ENCODE measurements around the gene AUTS2. TPM values are rescaled to one million over a fixed set of nuclear protein-coding genes. Genes with fewer than 3 reads are reported as not detected.

AUTS2 gene
- total and polyA plus RNA-seq, 9 of the 15 experiments (the other 6 are each of a cell fraction or from before 2014, with no cell fraction given) = 0.58 TPM; not detected in 8

DNA sequence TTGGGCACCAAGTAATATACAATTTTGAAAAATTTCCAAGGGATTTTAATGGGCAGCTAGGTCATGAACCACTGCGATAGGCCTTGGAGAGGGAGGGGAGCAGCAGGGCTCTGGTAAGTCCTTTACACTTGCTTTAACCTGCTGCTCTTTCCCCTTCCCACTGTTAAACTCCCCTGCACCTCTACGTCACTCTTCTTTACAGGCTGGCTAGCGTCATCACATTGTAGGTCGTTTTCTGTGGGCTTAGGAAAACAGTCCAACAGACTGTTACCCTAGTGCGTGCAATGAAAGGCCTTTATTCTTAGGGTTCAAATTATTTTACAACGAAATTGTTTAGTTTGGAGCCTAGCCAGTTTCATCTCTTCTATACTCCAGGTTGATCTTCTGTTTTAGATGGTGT, 235.7 kb downstream of the AUTS2 start:
- Histone ChIP-seq H3K27me3 (ENCODE audit: control insufficient read depth in 2 of 2, insufficient read depth in 2 of 2, low read length in 2 of 2) (no peaks in the 10 kb centered on the region), H3K79me2 (ENCODE audit: control insufficient read depth, insufficient read depth, low read length) (no peaks in the 10 kb centered on the region), H3K4me2 (ENCODE audit: insufficient read depth, low read length) (no peak overlapping the region), H3K9me3 (replicated peaks; ENCODE audit: control insufficient read depth, insufficient read depth, low read depth, low read length) (no peaks in the 10 kb centered on the region), H3K4me3 (no peak overlapping the region), H3K36me3 (ENCODE audit: control insufficient read depth, insufficient read depth, low read length) (no peaks in the 10 kb centered on the region), H3K9me1 (ENCODE audit: control insufficient read depth, insufficient read depth, low read length) (no peaks in the 10 kb centered on the region), H4K20me1 (replicated peaks; ENCODE audit: control insufficient read depth, insufficient read depth, low read length) (no peaks in the 10 kb centered on the region), H3K27ac (ENCODE audit: extremely low read depth, low read depth, low read length) (no peak overlapping the region), H3K4me1 (replicated peaks in 1 of 2; ENCODE audit: control insufficient read depth in 2 of 2, insufficient read depth in 2 of 2, low read length in 2 of 2) (no peaks in the 10 kb centered on the region), H3K9ac (ENCODE audit: insufficient read depth in 1 of 2, low read depth in 2 of 2, low read length in 2 of 2) (no peak overlapping the region), H2AFZ (ENCODE audit: low read depth, low read length) (no peak overlapping the region)
- POLR2A ChIA-PET = no interaction called here
- ATAC-seq = no peak
- no TSS peak for BruUV-seq (replicated peaks)
- in situ Hi-C loops (cut with MboI) (no loop called here), intact Hi-C loops (cut with micrococcal nuclease) (no loop called here)
- no peak for DNase-seq (ENCODE audit: extremely low read depth in 1 of 4, low spot score in 3 of 4)
- 0% methylated on average over 6 of the region's 6 CpGs for WGBS (ENCODE audit: insufficient coverage, low coverage, missing lambda C conversion rate)
- CTCF ChIA-PET (ENCODE audit: low intra/inter-chr PET ratio) = no interaction called here
- TF ChIP-seq RAD51 (IDR thresholded peaks at IDR 0.05; ENCODE audit: borderline replicate concordance, low read depth) (no peak), MAFG (tag; conservative IDR thresholded peaks at IDR 0.05) (no peak), XRCC4 (IDR thresholded peaks at IDR 0.05; ENCODE audit: extremely low read depth, insufficient read depth, insufficient read length) (no peak), MIER1 (IDR thresholded peaks at IDR 0.05; ENCODE audit: low read depth) (no peak), ZNF699 (CRISPR knock-in tag; IDR thresholded peaks at IDR 0.05; ENCODE audit: insufficient replicate concordance) (no peak), NONO (IDR thresholded peaks at IDR 0.05; ENCODE audit: low read depth in 2 of 2, low read length in 1 of 2) (no peak), PTRF (tag; IDR thresholded peaks at IDR 0.05) (no peak), THRAP3 (IDR thresholded peaks at IDR 0.05; ENCODE audit: borderline replicate concordance) (no peak), BRCA1 (IDR thresholded peaks at IDR 0.05) (no peak), BRCA1 (CRISPR knock-in tag; IDR thresholded peaks at IDR 0.05) (no peak)
- TF ChIP-seq, protein P1, sequence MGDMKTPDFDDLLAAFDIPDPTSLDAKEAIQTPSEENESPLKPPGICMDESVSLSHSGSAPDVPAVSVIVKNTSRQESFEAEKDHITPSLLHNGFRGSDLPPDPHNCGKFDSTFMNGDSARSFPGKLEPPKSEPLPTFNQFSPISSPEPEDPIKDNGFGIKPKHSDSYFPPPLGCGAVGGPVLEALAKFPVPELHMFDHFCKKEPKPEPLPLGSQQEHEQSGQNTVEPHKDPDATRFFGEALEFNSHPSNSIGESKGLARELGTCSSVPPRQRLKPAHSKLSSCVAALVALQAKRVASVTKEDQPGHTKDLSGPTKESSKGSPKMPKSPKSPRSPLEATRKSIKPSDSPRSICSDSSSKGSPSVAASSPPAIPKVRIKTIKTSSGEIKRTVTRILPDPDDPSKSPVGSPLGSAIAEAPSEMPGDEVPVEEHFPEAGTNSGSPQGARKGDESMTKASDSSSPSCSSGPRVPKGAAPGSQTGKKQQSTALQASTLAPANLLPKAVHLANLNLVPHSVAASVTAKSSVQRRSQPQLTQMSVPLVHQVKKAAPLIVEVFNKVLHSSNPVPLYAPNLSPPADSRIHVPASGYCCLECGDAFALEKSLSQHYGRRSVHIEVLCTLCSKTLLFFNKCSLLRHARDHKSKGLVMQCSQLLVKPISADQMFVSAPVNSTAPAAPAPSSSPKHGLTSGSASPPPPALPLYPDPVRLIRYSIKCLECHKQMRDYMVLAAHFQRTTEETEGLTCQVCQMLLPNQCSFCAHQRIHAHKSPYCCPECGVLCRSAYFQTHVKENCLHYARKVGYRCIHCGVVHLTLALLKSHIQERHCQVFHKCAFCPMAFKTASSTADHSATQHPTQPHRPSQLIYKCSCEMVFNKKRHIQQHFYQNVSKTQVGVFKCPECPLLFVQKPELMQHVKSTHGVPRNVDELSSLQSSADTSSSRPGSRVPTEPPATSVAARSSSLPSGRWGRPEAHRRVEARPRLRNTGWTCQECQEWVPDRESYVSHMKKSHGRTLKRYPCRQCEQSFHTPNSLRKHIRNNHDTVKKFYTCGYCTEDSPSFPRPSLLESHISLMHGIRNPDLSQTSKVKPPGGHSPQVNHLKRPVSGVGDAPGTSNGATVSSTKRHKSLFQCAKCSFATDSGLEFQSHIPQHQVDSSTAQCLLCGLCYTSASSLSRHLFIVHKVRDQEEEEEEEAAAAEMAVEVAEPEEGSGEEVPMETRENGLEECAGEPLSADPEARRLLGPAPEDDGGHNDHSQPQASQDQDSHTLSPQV (IDR thresholded peaks at IDR 0.05) = no peak
- TF ChIP-seq, protein P2, sequence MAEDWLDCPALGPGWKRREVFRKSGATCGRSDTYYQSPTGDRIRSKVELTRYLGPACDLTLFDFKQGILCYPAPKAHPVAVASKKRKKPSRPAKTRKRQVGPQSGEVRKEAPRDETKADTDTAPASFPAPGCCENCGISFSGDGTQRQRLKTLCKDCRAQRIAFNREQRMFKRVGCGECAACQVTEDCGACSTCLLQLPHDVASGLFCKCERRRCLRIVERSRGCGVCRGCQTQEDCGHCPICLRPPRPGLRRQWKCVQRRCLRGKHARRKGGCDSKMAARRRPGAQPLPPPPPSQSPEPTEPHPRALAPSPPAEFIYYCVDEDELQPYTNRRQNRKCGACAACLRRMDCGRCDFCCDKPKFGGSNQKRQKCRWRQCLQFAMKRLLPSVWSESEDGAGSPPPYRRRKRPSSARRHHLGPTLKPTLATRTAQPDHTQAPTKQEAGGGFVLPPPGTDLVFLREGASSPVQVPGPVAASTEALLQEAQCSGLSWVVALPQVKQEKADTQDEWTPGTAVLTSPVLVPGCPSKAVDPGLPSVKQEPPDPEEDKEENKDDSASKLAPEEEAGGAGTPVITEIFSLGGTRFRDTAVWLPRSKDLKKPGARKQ (CRISPR knock-in tag; IDR thresholded peaks at IDR 0.05) = no peak
- FAIRE-seq = no peak
